Fibroblast of the conjunctiva (primary cell): ENCODE measurements around the gene AUP1.

Experiments
- DNase-seq: peaks from one replicate; pipeline ENCODE4 v3.0.0-alpha.2; 2010; ENCODE audit warnings: low read depth

Gene AUP1

DNA sequence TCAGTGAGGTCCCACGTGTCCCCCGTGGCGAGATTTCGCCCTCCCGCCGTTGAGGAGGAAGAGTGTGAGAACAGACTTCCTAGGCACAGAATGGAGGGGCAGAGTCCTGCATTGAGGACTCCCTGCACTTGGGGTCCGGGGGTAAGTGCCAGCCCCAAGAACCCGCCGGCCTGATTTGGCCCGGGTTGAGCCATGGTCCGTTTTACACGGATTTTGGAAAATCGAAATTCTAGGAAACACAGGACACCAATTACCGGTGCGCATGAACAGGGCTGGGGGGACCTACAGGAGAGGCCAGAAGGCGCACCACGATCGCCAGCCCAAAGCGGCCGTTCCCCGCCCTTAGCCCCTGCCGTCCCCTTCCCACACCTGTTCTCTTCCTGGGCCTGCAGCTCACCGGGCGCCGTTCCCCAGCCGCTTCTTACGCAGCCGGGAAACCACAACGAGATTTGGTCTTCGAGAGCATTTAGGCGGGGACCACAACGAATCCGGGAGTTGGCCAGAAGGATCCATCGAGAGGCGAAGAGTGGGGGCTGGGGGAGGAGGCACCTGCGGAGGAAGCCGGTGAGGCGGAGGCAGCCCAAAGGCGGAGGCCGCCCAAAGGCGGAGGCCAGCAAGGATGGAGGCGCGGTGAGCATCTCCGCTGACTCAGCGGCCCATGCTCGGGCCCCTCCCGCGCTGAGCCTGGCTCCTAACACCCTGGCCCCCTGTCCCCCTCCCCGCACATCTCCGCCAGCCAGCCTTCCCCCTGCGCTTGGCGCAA lies 15.7 kb downstream of the AUP1 start:
- no peak for DNase-seq

DNA sequence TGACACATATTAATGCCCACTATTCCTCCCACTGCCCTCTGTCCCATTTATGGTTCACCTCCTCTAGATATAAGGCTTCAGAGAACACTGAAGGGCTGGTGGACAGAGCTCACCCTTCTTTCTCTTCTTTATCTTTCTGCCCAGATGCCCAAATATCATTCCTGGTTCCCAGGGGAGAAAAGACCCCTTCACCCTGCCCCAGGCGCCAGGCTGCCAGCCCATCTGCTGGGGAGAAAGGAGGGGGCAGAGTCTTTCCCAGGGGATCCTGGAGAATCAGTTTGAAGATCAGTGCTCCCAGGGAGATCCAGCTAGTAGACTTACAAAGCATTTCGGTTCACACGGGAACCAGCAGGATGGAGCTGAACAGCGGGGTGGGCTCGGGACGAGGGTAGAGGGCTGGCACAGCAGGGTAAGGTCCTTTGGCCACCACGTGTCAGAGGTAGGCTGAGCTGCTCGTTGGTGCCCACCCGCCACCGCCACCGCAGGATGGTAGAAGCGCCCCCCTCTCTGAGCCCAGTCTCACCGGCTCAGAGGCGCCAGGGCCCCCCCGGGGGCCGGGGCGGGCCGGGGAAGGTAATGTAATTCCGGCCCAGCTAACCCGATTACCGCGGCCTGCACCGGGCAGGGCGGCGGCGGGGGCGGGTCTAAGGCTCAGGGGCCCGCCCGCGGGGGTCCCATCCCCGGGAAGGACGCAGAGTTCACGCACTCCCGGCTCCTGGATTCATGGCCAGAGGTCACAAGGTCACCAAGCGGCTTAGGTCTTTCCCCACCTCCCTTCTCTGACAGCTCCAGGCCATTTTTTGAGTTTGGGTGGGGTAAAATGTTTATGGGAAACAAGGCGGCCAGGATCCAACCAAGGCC lies 16.5 kb downstream of the AUP1 start:
- no peak for DNase-seq

DNA sequence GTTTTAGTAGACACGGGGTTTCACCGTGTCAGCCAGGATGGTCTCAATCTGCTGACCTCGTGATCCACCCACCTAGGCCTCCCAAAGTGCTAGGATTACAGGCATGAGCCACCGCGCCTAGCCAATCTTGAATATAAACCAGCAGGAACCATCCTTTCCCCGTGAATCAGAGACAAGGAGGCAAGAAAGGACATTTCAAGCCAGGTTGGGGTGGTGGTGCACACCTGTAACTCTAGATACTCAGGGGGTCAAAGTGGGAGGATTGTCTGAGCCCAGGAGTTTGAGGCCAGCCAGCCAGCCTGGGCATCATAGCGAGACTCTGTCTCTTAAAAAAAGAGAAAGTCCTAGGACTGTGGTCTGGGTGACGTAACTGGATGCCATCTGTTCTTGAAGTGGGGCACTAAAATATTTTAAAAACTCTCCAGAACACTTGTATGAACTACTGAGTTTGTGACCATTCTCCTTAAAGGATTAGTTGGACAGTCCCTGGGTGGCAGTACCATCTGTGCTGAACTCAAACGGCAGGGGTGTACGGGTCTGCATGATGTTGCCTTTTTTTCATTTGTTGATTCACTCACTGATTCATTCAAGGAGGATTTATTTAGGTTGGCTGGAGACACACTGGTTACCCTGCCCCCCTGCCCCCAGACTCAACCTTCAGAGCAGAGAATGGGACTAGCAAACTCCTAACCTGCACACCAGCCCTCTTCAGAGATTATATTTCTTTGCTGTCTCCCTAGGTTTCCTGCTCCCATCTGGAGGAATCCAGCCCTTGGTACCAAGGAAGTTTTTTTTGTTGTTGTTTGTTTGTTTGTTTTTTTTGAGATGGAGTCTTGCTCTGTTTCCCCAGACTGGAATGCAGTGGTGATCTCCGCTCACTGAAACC lies 18.2 kb downstream of the AUP1 start:
- no peak for DNase-seq

DNA sequence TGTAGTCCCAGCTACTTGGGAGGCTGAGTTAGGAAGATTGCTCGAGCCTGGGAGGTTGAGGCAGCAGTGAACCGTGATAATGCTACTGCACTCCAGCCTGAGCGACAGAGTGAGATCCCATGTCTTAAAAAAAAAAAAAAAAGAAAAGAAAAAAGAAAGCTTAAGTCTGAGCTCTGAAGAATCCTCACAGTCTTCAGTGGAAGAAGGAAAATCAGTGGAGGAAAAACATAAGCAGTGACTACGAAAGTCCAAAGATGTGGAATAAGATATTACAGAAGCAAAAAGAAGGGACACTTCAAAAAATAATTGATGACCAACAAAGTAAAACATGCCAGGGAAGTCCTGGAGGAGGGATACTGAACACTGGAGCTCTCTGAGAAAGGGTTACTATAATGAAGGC lies 19.2 kb downstream of the AUP1 start:
- no peak for DNase-seq

DNA sequence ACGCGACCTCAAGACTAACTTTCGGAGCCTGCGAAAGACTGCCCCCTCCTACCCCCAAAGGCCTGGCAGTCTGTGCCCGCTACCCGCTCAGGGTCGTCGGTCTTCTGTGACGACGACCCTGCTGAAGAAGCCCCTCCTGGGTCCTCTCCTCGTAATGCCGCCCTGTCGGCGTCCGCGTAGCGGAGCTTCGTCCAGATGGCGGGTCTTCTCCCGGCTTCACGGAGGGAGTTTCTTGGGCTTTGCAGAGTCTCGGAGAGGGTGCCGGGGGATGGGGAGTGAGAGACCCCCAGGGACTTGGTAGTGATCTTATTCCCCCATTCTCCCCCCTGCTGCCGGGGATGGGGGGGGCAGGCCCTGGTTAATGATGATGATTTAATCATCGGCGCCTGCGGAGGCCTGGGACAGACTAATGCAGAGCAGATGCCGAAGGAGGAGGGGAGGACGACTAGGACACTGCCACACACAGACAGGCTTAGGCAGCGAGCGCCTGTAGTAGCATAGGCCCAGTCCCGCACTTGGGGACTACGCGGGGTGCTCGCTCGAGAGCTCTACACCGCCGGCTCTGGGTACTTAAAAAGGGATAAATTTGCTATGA lies 21.5 kb downstream of the AUP1 start:
- peak; percentile 49 for DNase-seq

DNA sequence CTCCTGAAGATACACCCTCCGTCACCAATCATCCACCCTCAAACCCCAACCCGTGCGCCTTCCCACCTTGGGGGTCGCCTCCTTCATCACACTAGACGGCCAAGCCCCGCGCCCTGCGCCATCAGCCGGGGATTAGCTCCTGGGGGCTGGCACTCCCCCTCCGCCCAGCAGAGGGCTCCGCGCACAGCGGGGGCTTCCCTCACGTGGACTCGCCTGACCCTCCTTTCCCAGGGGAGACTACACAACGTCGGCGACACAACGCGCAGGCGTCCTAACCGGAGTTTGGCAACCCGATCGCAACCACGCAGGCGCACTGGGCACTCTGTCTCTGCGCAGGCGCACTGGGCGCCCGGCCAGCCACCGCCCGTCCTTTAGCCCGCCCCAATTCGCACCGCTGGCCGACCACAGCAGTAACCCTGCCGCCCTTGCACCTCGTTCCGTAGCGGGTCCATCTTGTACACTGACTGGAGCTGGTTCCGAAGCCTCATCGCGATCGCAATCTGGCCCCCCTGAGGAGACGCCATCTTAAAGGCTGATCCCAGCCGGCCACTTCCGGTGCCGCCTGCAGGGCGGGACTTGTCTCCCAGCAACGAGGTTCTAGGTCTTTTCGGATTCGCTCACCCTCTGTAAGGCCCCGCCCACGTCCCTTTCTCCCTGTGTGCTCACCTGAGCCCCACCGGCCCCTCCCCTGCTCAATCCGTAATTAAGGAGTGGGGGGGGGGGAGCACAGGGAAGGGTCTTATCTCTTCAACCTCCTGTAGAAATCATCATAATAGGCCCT lies 22.2 kb downstream of the AUP1 start, which contains the start of gene PCGF1:
Gene PCGF1, minus strand, starts transcription at position 551 of the 781 bp plus-strand sequence. Its CDS starts 27 bp downstream, at position 524.
- peak; percentile 98 for DNase-seq

DNA sequence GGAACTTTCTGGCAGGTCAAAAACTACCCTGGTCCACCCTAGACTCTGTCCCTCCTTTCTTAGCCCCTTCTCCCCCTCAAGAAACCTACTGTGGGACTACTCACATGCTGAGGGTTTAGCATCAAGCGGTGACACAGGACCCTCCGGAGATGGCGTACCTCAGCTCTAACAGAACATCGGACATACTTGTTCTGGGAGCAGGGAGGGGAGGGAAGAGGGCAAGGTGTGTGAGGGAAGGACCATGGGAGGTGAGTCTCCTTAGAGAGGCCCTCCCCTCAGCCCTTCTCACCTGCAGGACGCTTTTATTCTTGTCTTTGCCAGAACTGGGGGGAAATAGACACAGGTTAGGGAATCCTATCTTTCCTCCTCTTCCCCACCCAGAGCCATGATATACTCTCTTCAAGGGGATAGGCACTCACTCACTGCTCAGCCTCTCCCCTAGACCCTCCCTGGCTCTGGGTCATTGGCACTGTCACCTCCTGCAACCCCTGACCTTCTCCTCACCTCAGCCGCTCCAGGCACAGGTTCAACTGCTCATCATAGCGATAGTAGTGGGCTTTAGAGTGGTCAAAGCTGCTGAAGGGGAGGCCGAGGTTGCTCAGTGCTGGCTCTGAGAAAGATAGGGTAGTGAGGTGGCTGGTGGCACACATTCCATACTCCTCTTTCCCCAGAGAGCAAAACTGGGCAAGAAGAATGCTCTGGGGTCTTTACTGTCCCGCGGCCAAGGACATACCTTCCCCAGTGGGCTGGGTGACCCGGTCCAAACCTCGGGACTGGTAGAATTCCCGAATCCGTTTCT lies 23.9 kb downstream of the AUP1 start:
- DNase-seq = no peak

DNA sequence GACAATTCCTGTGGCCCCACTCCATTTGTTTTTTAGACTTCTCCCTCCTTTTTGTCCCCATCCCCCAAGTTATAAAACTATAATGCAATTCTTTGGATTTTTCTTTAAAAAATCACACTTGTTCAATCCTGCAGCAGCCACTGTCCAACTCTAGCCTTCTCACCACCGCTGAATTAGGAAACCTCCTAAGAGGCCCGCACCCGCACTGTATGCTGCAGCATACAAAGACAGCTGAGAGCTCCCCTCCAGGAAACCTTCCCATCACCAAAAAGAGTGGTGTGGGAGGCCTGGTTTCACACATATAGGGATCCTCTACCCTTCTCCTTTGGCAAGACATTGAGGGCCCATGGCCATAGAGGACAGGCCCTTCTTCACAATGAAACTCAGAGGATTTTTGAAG lies 24.9 kb downstream of the AUP1 start:
- DNase-seq = no peak

DNA sequence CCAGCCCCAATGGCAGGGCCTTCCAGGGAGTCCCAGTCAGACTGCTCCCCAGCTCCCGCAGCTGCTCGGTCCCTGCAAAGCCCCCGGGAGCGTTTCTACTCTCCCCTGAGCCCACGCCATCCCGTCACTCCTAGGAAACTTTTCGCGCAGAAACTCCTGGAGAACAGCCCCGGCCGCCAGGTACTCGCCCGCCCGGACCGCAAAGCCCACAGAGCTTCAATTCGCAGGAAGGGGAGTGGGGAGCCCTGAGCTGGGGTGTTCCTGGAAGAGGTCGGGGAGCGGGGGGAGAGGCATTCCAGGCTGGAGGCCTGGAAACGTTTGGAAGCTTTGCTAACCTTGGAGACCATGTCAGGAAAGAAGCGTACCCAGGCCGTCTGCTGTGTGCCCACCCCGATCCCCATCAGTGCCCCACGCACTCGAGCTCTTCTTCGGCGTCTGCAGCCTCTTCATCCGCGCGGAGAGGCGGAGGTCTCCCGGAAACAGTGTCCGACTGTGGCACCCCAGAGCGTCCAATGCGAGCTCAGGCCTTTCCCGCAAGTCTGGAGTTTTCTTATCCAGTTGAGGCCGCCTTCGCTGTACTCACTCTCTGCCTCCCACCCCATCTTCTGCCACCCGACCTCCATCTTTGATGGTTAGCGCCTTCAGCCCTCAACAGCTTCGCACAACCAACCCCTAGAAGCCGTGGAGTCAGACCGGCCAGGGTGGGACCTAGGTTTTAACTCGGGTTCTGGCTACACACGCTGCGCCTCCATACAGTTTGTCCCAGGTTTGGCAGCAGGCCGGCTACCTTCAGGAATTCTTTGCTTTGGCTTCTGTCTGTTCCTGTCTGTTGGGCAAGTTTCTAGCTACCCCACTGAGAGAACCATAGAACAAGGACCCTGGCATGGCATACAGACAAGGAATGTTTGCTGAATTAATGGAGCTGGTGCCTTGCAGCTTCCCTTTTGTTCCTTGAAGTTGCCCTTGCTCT lies 25.7 kb downstream of the AUP1 start:
- DNase-seq = no peak

DNA sequence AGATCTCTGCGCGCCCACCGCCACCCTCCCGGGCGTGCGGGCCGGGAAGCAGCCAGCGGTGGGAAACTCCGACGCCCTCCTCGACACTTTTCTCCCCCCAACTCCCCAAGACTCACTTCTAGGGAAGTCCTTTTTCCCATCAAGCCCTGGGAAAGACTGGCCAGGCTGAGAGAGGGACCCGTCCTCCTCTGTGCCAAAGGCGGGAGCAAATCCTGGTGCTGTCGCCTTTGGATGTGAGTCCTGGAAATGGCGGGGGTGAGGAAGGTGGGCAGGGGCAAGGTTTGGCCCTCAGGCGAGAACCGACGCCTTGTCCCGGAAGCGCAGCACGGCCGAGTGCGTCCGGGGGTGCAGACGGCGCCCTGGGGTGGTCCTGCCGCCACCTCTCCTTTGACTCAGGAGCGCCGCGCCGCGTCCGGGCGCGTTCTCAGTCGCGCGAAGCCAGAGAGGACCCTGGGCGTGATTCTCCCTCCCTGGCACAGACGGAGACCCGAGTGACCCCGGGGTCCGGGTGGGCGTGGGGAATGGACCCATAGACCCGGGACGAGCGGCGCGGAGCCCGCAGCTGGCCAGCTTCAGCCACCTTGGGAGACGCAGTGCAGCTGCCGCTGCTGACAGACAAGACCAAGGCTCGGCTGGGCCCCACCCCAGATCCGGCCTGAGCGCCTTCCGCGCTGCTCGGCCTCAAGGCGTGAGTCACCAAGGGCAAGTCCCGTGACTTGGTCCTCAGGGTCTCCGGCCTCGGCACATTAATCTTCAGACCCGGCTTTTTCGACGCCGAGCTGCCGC lies 26.6 kb downstream of the AUP1 start:
- peak; percentile 70 for DNase-seq

DNA sequence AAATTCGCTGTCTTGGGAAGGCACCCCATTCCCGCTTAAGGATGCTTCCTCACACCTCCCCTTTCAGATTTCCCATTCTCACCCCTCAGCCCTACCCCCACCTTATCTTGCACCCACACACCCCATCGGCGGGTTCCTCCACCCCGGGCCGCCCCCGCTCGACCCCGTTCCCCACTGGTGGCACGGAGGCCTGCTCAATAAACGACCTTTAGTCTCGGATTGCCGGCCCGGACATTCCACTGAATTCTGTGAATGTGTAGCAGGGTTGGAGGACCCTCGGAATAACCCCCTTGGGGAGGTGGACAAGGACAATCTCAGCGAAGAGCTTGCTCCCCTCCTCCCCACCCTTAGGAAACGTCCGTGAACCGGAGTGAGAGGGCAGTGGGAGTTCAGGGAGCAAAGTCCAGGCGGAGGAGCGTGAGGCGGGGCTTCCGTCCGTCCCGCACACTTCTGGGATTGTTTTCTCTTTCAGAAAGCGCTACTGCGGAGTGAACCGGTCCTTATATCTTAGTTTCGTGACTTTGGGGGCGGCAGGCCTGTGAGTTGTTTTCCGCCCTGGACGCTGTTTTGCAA lies 27.3 kb downstream of the AUP1 start:
- DNase-seq = no peak

DNA sequence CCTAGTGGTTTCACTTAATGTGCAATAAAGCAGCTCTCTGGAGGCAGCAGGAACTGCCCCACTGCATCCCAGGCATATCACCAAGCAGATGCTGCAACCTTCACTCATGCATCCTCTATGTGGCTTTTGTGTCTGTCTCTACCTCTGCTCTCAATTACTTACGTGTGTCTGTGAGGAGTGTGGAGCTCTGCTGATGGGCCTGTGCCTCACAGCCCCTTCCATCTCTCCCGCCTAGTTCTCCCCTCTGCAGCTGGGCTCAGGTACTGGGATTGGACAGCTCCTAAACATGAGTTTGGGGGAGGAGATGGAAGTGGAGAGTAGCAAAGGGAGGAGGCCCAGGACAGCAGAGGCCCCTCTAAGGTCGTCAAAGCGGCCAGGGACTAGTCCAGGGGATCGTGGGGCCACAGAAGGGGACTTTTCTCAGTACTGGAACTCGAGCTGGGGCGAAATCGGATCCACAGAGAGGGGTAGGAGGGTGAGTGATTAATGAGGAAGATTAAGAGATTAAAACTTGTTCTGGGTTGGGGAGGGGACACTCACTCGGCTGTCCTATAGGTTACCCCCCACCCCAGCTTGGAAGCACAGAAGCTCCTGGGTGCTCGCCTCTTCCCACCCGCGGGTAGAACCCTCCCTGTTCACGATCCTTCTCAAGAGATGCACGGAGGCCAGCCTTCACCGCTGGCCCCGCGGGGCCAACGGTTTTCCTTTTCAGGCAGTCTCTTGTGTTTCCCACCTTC lies 28.0 kb downstream of the AUP1 start:
- no peak for DNase-seq

DNA sequence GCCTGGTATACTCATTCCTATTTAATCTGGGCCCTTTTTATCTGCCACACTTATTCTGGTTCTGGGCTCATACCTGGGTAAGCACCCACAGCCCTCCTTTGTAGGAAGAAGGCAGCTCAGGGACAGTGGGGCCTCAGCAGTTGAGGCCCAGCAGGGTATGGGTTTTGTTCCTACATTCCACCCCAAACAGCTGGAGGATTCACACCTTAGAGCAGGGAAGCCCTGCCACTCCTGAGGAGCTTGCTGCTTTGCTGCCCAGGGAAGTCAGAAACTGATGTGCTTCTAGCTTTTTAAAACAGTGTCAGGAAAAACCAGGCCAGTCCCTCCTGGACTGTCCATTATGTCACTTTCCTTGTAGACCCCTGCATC lies 28.9 kb downstream of the AUP1 start:
- no peak for DNase-seq

DNA sequence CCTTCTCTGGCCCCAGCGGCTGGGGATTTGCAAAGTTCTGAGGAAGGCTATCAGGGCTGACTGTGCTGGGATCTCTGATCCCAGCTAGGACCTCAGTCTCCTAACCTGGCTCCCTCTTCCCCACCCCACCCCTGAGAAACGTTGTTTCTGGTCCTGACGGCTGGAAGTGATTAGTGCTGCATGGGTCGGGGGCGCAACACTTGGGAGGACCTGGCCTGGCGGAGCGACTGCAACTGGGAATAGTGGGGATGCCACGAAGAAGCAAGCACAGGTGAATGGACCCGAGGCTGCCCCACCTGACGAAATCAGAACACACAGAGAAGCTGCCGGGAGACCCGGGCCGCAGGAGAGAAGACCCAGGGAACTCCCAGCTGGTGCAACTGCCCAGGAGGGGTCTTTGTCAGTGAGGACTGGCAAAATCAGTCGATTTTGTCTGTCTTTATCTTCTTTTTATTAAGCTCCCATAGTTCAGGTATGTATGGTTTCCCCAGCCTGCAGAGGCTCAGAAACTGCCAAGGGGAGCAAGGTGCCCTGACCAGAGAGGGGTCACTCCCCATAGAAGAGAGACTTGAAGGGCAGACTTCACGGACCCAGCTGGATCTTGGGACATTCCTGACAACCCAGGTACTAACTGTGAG lies 29.4 kb downstream of the AUP1 start:
- DNase-seq = no peak

DNA sequence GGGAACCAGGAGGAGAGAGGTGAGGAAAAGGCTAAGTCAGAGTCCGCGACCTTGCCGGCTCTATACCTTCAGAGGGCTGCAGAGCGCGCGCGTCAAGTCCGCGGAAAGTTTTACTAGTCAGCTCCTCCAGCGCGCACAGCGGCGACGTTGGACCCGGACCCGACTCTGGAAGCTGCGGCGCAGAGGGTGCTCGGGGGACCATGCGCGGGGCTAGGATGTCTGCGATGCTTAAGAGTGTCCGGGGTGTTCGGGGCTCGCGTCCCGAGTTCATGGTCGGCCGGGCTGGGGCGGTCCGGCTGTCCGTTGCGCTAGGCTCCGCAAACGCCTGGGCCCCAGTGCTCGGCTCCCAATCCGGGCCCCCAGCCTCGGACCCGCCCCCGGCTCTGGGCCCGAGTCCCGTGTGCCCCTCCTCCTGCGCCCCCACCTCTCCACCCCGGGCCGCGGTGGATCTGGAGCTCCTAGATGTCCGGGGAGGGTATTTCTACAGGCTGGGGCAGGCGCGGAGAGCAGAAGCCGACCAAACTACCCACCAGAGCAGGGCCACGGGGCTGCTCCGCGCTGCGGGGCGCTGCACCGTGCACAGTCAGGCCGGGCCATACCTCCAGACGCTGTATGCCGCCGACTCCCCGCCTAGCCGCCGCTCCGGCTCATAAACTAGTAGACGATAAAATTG lies 30.1 kb downstream of the AUP1 start, which contains the start of gene LBX2:
Gene LBX2, minus strand, starts transcription at position 337 of the 673 bp plus-strand sequence. Its CDS starts 66 bp downstream, at position 271.
- DNase-seq = no peak
